ENCODE measurements around the gene INTS11.

- TF ChIP-seq TAF1 (IDR thresholded peaks at IDR 0.05; ENCODE audit: low read depth, low read length) (no peak), POLR2AphosphoS5 (IDR thresholded peaks at IDR 0.05; ENCODE audit: low read depth, low read length) (no peak)
Measured at GRCh38 chr1:1304331-1305299, 19.8 kb downstream of the INTS11 start.

Measured in GM12891 (cell line).